BJ (cell line): Measurements from ENCODE around the gene RNASE7. TPM values are rescaled to one million over a fixed set of nuclear protein-coding genes. Genes with fewer than 3 reads are reported as not detected.

Experiments used
- CTCF ChIA-PET: fragments of 350-600 bp; formaldehyde crosslinking; extraction: SDS; loops from one replicate; lab custom pipeline; 2021; ENCODE audit warnings: antibody characterized with exemption, inconsistent platforms; lab: Yijun Ruan, JAX
- POLR2A ChIA-PET: fragments of 300-600 bp; sonication (Branson Sonifier 250); formaldehyde crosslinking; extraction: SDS; loops from one replicate; lab custom pipeline; 2021; ENCODE audit warnings: antibody characterized with exemption; lab: Charles Lee
- DNase-seq: peaks from one replicate; pipeline ENCODE4 v3.0.0-alpha.2; 2011; ENCODE audit warnings: low read depth
- H3K27me3 ChIP-seq: 2 replicates; pipeline ENCODE4 v1.6.0; 2011; ENCODE audit warnings: low read length; ENCODE audit not compliant: control insufficient read depth, insufficient read depth
- H3K36me3 ChIP-seq: 2 replicates; pipeline ENCODE4 v1.5.1; 2011; ENCODE audit warnings: low read length; ENCODE audit not compliant: control insufficient read depth, insufficient read depth
- H3K4me3 ChIP-seq: 2 replicates; pipeline ENCODE4 v1.5.1; 2011; ENCODE audit warnings: low read depth, mild to moderate bottlenecking, control low read depth, low read length
- polyA plus RNA-seq: library from polyadenylated mRNA; depleted of rRNA; stranded (reverse); fragments of >200 nt; gene quantifications from 2 replicates; pipeline ENCODE4 v1.2.3, GENCODE V29; 2011
- TF ChIP-seq, protein P1 (sequence below): IDR thresholded peaks from 2 replicates; pipeline ENCODE4 v1.5.1; 2011; ENCODE audit warnings: low read depth, mild to moderate bottlenecking, control low read depth, inconsistent platforms, low read length, moderate library complexity; ENCODE audit not compliant: insufficient read depth

The RNASE7 gene
- polyA plus RNA-seq, 1 experiment: not detected

DNA sequence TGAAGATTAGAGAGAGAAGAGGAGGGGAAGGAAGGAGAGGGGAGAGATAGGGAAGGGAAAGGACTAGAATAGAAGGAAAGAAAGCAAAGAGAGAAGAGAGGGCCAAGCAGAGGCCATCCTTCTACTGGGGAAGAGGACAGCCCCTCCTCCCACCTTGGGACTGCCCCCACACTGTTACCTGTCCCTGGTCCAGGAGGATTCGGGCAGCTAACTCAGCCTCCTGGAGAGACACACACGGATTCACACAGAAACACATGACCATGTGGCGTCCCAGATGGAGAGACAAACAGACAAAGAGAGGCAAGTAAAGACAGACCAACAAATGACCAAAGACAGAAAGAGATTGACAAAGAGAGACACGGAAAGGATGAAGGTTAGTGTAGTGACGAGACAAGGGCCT is 19.5 kb upstream of the RNASE7 start:
- no peak for DNase-seq
- CTCF ChIA-PET: interaction anchor here (1.1 to 15.6 kb wide), 5 partner anchors 8 to 84 kb away, joined by 3 to 233 read pairs (median 14); partner anchors contain the start of genes ARHGEF40 and TMEM253
- POLR2A ChIA-PET: no interaction called here
- no peak overlapping the region for H3K4me3 ChIP-seq
- H3K36me3 ChIP-seq: no peaks in the 10 kb centered on the region
- H3K27me3 ChIP-seq: peaks cover 42% of the 10 kb centered on the region
- TF ChIP-seq, protein P1, sequence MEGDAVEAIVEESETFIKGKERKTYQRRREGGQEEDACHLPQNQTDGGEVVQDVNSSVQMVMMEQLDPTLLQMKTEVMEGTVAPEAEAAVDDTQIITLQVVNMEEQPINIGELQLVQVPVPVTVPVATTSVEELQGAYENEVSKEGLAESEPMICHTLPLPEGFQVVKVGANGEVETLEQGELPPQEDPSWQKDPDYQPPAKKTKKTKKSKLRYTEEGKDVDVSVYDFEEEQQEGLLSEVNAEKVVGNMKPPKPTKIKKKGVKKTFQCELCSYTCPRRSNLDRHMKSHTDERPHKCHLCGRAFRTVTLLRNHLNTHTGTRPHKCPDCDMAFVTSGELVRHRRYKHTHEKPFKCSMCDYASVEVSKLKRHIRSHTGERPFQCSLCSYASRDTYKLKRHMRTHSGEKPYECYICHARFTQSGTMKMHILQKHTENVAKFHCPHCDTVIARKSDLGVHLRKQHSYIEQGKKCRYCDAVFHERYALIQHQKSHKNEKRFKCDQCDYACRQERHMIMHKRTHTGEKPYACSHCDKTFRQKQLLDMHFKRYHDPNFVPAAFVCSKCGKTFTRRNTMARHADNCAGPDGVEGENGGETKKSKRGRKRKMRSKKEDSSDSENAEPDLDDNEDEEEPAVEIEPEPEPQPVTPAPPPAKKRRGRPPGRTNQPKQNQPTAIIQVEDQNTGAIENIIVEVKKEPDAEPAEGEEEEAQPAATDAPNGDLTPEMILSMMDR: no peak

GRCh38 chr14:21023174-21023573 is 19.0 kb upstream of the RNASE7 start:
- TF ChIP-seq, protein P1: no peak
- Histone ChIP-seq H3K4me3 (no peak overlapping the region), H3K36me3 (no peaks in the 10 kb centered on the region), H3K27me3 (peaks cover 42% of the 10 kb centered on the region)
- ChIA-PET CTCF (interaction anchor here (1.1 to 15.6 kb wide), 5 partner anchors 8 to 83 kb away, joined by 3 to 233 read pairs (median 14); partner anchors contain the start of genes ARHGEF40 and TMEM253), POLR2A (no interaction called here)
- DNase-seq: no peak

DNA sequence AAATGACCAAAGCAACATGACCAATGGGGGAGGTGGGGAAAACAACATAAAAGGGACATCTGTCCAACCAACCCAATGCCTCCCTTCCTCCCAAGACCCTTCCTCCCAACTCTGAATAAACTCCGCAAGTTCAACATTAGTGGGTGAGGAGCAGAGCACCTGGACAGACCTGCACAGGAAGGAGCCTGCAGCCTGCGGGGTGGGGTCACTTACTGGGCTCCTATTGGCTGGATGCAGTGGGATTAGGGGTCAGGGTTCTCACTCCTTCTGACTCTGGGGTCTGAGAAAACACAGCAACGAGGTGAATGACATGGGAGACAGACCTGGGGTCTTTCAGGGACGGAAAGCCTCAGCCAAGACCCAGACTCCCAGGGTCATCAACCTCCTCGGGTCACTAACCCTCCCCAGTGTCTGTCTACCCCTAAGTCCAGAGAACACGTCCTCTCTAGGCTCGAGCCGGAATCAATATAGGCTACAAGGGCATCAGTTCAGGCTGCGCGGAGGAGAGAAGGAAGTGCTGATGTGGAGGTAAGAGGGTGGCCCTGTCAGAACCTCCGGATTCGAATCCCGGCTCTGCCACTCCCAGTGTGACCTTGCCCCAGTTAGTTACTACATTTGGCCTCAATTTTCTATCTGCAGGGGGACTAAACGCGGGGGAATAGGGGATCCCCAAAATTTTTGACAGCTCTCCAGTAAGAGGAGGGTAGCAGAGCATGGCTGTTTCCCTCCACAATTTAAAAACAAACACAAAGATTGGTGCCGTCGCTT is 18.2 kb upstream of the RNASE7 start:
- no peak overlapping the region; the same call in 1 of the 2 replicates for H3K4me3 ChIP-seq

DNA sequence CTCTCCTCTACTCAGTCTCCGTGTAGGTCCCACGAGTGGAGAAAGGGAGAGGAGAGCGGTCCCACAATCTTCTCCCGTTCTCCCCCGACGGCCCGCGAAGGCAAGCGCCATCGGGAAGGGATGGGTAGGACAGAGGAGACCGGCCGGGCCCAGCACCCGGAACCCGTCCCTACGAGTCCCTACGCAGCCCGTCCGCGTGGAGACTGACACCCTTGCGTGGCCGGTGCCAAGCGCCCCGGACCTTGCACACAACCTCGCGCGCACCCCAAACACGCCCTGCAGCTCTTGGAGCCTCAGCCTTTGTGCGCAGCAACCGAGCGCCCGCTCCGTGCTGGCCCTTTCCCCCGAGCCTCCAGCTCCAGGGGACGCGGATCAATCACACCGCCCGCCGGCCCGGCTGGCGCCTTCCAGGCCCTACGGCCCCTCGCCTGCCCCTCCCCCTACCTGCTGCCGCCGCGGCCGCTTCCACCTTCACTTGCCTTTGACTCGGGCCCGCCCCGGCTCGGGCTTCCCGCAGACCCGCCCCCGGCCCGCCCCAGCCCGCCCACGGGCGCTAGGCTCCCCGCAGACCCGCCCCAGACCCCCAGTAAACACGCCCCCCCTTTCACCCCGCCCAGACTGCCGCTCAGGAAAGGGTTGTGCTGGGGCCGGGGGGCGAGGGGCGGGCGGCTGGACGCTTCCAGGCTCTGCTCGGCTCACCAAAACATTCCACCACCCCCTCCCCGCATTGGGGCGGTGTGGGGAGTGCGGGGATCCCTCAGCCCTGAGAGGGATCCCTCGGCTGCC is 17.4 kb upstream of the RNASE7 start, which contains the start of gene NDRG2:
Gene NDRG2, minus strand, starts transcription at position 477 of the 786 bp plus-strand sequence. CDS start 1,746 bp downstream, outside the sequence.
- no peak for DNase-seq
- H3K27me3 ChIP-seq: peaks cover 42% of the 10 kb centered on the region
- no peaks in the 10 kb centered on the region for H3K36me3 ChIP-seq
- ChIA-PET POLR2A (no interaction called here), CTCF (interaction anchor here (2.6 to 15.6 kb wide), 3 partner anchors 10 to 82 kb away, joined by 14 to 233 read pairs (median 16); partner anchors contain the start of gene TMEM253)
- TF ChIP-seq, protein P1: no peak
- H3K4me3 ChIP-seq: peak within 1 kb of the TSS; percentile 36

More for the DNA sequence above, 18.2 kb upstream of the RNASE7 start:
- Histone ChIP-seq H3K27me3 (peaks cover 42% of the 10 kb centered on the region), H3K36me3 (no peaks in the 10 kb centered on the region)
- POLR2A ChIA-PET: no interaction called here
- TF ChIP-seq, protein P1: no peak
- DNase-seq: no peak
- CTCF ChIA-PET: interaction anchor here (1.1 to 15.6 kb wide), 4 partner anchors 9 to 82 kb away, joined by 4 to 233 read pairs (median 15); partner anchors contain the start of genes ARHGEF40 and TMEM253
